Measurements from ENCODE around the gene RNF31. TPM values are rescaled to one million over a fixed set of nuclear protein-coding genes. Genes with fewer than 3 reads are reported as not detected.
"Not testable (repeated sequence)": the region's sequence is repeated elsewhere in the genome, so short reads cannot be mapped to it uniquely, and the experiment has no call there.

Gene RNF31
- 10 to 100 TPM; 56.6 to 86.7 TPM for total RNA-seq

DNA sequence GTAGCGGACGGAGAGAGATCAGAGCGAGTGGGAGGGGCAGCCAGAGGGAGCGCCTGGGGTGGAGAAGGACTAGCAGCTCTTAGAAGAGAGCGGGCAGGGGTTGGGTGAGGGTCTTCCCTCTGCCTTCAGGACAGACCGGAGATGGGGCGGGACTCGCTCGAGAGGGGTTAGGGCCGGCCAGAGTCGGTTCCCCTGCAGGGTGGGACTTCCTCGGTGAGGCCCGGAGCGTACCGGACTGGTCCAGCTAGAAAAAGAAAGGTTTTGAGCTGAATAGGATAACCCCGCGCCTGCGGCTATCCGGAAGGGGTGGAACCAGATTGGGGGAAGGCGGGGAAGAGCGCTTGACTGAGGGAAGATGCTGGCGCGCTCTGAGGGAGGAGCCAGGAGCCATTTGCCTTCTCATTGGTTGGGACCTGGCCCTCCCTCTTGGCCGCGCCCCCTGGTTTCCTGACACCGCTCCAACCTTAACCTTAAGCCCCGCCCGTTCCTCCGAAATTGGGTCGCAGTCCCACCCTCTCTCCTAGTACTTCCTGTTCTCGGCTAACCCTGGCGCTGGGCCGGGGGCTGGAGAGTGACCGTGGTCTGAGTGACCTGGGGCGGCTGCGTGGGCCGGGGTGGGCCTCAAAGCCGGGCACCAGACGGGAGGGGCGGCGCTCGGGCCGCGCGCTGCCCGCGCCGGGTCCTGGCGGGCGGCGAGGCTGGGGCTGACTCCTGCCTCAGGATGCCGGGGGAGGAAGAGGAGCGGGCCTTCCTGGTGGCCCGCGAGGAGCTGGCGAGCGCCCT is at the start of gene RNF31:
TSS of gene RNF31 (plus strand) at position 521 of the 783 bp plus-strand sequence. CDS start at position 722, 201 bp downstream.
- Mint-ChIP-seq H3K27me3 (no peaks in the 10 kb centered on the region), H3K27ac (peak within 1 kb of the TSS; percentile 85), H3K9me3 (no peaks in the 10 kb centered on the region), H3K4me3 (peak within 1 kb of the TSS; percentile 91), H3K4me1 (peaks cover 42% of the 10 kb centered on the region), H3K36me3 (ENCODE audit: low read depth) (peaks cover 85% of the 10 kb centered on the region)
- peak; percentile 91 for ATAC-seq (replicated peaks)

- no peaks in the 10 kb centered on the region for H3K27me3 Mint-ChIP-seq
- ATAC-seq (replicated peaks), result no peak
- no peaks in the 10 kb centered on the region for H3K9me3 Mint-ChIP-seq
- peaks cover 9% of the 10 kb centered on the region for H3K4me1 Mint-ChIP-seq
- no peak overlapping the region for H3K4me3 Mint-ChIP-seq
- H3K36me3 Mint-ChIP-seq (ENCODE audit: low read depth), result peaks cover 69% of the 10 kb centered on the region
- H3K27ac Mint-ChIP-seq, result no peak overlapping the region
Measured at GRCh38 chr14:24098229-24098926, 48.9 kb upstream of the RNF31 start.

DNA sequence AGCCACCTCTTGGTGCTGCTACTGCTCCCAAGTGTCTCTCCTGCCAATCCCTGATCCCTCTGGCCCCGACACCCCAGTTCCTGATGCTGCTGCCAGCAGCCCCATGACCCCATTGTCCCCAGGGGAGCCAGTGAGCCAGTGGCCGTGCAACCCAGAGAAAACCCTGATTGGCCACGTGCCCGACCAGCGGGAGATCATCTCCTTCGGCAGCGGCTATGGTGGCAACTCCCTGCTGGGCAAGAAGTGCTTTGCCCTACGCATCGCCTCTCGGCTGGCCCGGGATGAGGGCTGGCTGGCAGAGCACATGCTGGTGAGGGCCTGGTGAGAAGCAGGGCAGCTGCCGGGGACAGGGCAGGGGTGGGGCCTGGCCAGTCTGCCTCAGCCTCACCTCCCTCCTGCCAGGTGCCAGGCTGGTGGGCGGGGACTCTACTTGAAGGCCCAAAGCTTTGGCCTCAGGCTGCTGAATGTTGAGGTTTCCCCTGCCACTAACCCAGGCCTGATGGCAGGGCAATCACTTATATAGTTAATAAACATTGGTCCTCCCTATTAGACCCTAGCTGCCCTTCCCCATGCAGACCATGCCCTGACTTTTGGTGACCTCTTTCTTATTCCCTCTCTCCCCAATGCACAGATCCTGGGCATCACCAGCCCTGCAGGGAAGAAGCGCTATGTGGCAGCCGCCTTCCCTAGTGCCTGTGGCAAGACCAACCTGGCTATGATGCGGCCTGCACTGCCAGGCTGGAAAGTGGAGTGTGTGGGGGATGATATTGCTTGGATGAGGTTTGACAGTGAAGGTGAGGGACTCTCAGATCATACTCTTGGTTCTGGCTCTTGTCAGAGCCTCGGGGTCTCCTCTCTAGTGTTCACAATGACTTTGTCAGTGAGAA is 48.1 kb upstream of the RNF31 start:
- Mint-ChIP-seq H3K4me1 (peaks cover 6% of the 10 kb centered on the region), H3K36me3 (ENCODE audit: low read depth) (peaks cover 77% of the 10 kb centered on the region), H3K4me3 (no peak overlapping the region), H3K27me3 (no peaks in the 10 kb centered on the region), H3K27ac (no peak overlapping the region), H3K9me3 (no peaks in the 10 kb centered on the region)
- no peak for ATAC-seq (replicated peaks)

DNA sequence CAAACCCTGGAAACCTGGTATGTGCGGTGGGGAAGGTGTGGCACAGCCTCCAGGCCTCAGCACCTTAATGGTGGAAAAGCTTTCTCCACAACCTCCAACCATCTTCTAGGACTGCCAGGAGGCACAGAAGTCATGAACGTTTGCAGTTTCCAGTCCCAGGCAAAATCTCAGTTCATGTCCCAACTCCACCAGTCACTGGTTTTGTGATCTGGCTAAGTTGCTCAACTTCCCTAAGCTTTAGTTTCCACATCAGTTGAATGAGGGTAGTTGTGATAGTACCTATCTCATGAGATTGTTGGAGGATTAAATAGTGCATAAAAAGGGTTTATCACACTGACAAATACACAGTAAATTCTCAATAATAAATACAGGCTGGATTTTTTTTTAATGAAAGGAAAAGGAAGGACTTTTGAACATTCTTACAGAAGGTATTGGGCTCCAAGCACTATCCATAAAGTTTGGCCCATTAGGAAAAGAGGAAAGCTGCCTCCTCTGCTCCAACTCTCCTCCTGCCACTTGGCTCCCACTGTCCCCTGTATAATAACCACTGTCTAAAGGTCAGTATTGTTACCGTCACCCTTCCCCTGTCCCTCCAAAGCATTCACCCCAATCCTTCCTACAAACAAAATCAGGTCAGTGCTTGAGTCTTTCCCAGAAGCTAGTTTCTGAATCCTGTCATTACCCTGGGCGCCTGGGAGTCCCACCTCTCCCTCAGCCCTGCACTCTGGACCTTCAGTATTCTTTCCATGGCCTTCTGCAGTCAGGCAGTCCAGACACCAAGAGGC is 46.9 kb upstream of the RNF31 start:
- Mint-ChIP-seq H3K36me3 (ENCODE audit: low read depth) (peaks cover 75% of the 10 kb centered on the region), H3K4me1 (peaks cover 5% of the 10 kb centered on the region), H3K9me3 (no peaks in the 10 kb centered on the region), H3K4me3 (no peak overlapping the region), H3K27me3 (no peaks in the 10 kb centered on the region), H3K27ac (peak overlapping the region; percentile 46)
- ATAC-seq (replicated peaks), result no peak

- H3K4me3 Mint-ChIP-seq, result no peak overlapping the region
Measured at GRCh38 chr14:24100982-24101494, 46.3 kb upstream of the RNF31 start.

GRCh38 chr14:24102357-24103048 is 44.8 kb upstream of the RNF31 start:
- Mint-ChIP-seq H3K4me1 (no peaks in the 10 kb centered on the region), H3K36me3 (ENCODE audit: low read depth) (peaks cover 60% of the 10 kb centered on the region), H3K9me3 (no peaks in the 10 kb centered on the region), H3K4me3 (no peak overlapping the region), H3K27ac (no peak overlapping the region), H3K27me3 (no peaks in the 10 kb centered on the region)
- no peak for ATAC-seq (replicated peaks)

More at GRCh38 chr14:24100982-24101494, 46.3 kb upstream of the RNF31 start:
- Mint-ChIP-seq H3K36me3 (ENCODE audit: low read depth) (peaks cover 70% of the 10 kb centered on the region), H3K9me3 (no peaks in the 10 kb centered on the region), H3K4me1 (no peaks in the 10 kb centered on the region), H3K27me3 (no peaks in the 10 kb centered on the region), H3K27ac (peak overlapping the region; percentile 46)
- ATAC-seq (replicated peaks), result no peak

- Mint-ChIP-seq H3K9me3 (no peaks in the 10 kb centered on the region), H3K27ac (no peak overlapping the region), H3K36me3 (ENCODE audit: low read depth) (peaks cover 52% of the 10 kb centered on the region), H3K27me3 (no peaks in the 10 kb centered on the region), H3K4me3 (no peak overlapping the region), H3K4me1 (no peaks in the 10 kb centered on the region)
- no peak for ATAC-seq (replicated peaks)
Measured at GRCh38 chr14:24103451-24103850, 43.8 kb upstream of the RNF31 start.

- not testable (repeated sequence) for H3K27me3 Mint-ChIP-seq; H3K4me1 Mint-ChIP-seq; ATAC-seq (replicated peaks); H3K9me3 Mint-ChIP-seq; H3K4me3 Mint-ChIP-seq
- peak overlapping the region; percentile 28 for H3K27ac Mint-ChIP-seq
- peaks cover 35% of the 10 kb centered on the region for H3K36me3 Mint-ChIP-seq (ENCODE audit: low read depth)
Measured at GRCh38 chr14:24105609-24106239, 41.6 kb upstream of the RNF31 start.

DNA sequence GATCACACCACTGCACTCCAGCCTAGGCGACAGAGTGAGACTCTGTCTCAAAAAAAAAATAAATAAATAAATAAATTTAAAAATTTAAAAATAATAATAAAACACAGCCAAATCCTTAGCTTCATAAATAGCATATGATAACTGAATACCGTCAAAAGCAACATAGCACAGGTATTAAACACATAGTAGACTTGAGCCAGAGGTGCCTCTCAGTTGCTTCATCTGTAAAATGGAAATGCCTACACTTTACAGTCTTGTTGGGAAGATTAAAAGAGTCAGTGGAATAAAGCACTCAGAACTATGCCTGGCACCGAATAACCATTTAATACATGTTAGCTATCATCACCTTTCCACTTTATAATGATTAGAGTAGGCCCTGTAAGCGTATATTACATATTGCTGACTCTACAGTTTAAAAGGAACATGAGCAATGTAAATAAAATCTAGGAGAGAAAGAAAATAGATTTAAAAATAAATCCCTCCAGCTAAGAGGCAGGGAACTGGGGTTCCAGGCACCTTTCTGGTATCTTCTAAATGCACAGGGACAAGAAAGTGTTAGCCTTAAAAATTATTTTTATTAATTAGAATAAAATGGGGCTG is 40.5 kb upstream of the RNF31 start:
- ATAC-seq (replicated peaks), result no peak
- H3K4me3 Mint-ChIP-seq, result no peak overlapping the region
- H3K9me3 Mint-ChIP-seq, result no peaks in the 10 kb centered on the region
- H3K36me3 Mint-ChIP-seq (ENCODE audit: low read depth), result peaks cover 27% of the 10 kb centered on the region
- no peaks in the 10 kb centered on the region for H3K27me3 Mint-ChIP-seq
- H3K4me1 Mint-ChIP-seq, result no peaks in the 10 kb centered on the region
- no peak overlapping the region for H3K27ac Mint-ChIP-seq

DNA sequence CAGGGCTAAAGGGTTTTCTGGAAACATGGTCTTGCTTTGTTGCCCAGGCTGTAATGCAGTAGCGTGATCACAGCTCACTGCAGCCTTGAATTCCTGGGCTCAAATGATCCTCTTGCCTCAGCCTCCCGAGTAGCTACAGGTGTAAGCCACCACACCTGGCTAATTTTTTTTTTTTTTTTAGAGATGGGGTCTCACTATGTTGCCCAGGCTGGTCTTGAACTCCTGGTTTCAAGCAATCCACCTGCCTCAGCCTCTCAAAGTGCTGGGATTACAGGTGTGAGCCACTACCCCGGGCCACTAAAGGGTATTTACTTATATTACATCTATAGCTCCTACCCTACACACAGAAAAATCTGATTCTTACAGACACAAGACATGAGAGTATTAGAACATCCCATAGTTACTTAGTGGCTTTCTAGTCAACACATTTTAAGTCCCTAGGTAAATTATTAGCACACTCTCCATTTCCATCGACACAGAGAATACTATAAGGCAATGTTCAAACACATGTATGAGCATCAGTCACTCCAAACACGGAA is 38.9 kb upstream of the RNF31 start:
- Mint-ChIP-seq H3K9me3 (no peaks in the 10 kb centered on the region), H3K36me3 (ENCODE audit: low read depth) (peaks cover 15% of the 10 kb centered on the region), H3K4me3 (peak overlapping the region; percentile 75), H3K4me1 (no peaks in the 10 kb centered on the region), H3K27ac (peak overlapping the region; percentile 93), H3K27me3 (no peaks in the 10 kb centered on the region)
- no peak for ATAC-seq (replicated peaks)

DNA sequence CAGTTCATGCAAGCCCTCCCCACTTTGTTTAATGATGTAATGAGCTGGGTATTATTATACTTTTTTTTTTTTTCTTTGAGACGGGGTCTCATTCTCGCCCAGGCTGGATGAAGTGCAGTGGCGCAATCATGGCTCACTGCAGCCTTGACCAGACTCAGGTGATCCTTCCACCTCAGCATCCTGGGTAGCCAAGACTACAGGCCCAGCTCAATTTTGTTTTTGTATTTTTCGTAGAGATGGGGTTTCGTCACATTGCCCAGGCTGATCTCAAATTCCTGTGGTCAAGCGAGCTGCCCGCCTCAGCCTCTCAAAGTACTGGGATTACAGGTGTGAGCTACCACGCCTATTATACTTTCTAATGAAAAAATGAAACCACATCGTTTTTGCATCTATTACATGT is 37.2 kb upstream of the RNF31 start:
- H3K36me3 Mint-ChIP-seq (ENCODE audit: low read depth), result peaks cover 7% of the 10 kb centered on the region
- H3K27me3 Mint-ChIP-seq, result no peaks in the 10 kb centered on the region
- no peak for ATAC-seq (replicated peaks)
- no peak overlapping the region for H3K4me3 Mint-ChIP-seq
- no peaks in the 10 kb centered on the region for H3K9me3 Mint-ChIP-seq
- no peak overlapping the region for H3K27ac Mint-ChIP-seq
- H3K4me1 Mint-ChIP-seq, result no peaks in the 10 kb centered on the region

DNA sequence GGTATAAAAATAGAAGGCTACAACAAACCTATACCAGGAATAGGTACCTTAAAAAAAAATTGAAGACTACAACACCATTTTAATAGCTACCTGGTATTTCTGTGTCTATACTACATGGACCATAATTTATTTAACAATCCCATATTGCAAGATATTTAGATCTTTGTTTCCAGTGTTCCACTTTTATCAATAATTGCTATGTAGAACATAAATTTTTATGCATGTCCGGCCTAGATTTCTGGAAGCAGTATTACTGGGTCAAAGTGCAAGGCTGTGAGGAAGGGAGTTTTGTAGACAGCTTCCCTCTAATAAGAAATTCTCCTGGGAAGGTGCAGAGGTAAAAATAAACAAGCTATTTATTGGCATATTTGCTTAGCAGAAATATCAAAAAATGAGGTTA is 36.8 kb upstream of the RNF31 start:
- Mint-ChIP-seq H3K4me3 (no peak overlapping the region), H3K36me3 (ENCODE audit: low read depth) (peaks cover 11% of the 10 kb centered on the region), H3K9me3 (no peaks in the 10 kb centered on the region), H3K27ac (no peak overlapping the region), H3K4me1 (peaks cover 4% of the 10 kb centered on the region), H3K27me3 (no peaks in the 10 kb centered on the region)
- no peak for ATAC-seq (replicated peaks)

Data from activated T-helper 17 cell treated with anti-CD3 and anti-CD28 coated beads, Interleukin-2, amount 50 U/mL, for 72 hours (primary cell).